Pancreas (tissue), 10 donors: ENCODE results near the gene ZNF638. TPM values are rescaled to one million over a fixed set of nuclear protein-coding genes. Genes with fewer than 3 reads are reported as not detected.

Experiments
- ATAC-seq, 4 donors: fragments of 200-7000 bp; cut with Tn5 transposase; one replicate each; pipeline versions ENCODE4 v1.8.0 to v1.9.1; 2020; ENCODE audit warnings: mild to moderate bottlenecking in 4 of 4, moderate library complexity in 4 of 4
- DNase-seq, 6 donors: peaks; one replicate each; pipeline ENCODE4 v3.0.0-alpha.2; 2020
- FAIRE-seq: peaks from 2 replicates; lab custom pipeline; 2012; peaks lifted over from hg19 to GRCh38; lab: Jason Lieb, UNC
- H3K27ac ChIP-seq, 4 donors: fragments of 200-600 bp; sonication (generic); 1 replicate in 3 of 4; 2 replicates in 1 of 4; pipeline versions ENCODE4 v1.5.0 to v1.8.0; 2020
- H3K27me3 ChIP-seq, 4 donors: fragments of 200-600 bp; one replicate each; pipeline ENCODE4 v1.8.0; 2021
- H3K36me3 ChIP-seq, 3 donors: fragments of 200-600 bp; sonication (generic) in 1 of 3; one replicate each; pipeline versions ENCODE4 v1.5.0 to v1.8.0; 2020 to 2021
- H3K4me1 ChIP-seq, 3 donors: fragments of 200-600 bp; one replicate each; pipeline ENCODE4 v1.8.0; 2021
- H3K4me3 ChIP-seq, 4 donors: fragments of 200-600 bp; sonication (generic) in 2 of 4; one replicate each; pipeline versions ENCODE4 v1.5.0 to v1.8.0; 2020 to 2021
- H3K9me3 ChIP-seq, 4 donors: fragments of 200-600 bp; one replicate each; pipeline ENCODE4 v1.8.0; 2021
- CTCF ChIP-seq, 4 donors: fragments of 200-600 bp; sonication (generic) in 3 of 4; IDR thresholded peaks; one replicate each; pipeline versions ENCODE4 v1.5.0 to v1.8.0; 2021; ENCODE audit warnings: antibody characterized with exemption in 4 of 4
- WGBS, 2 donors: extraction: QIAGEN DNeasy Blood & Tissue Kit; methylation state at CpG; one replicate each; pipeline ENCODE4 v1.1.7; 2013; 5-methylcytosine and 5-hydroxymethylcytosine counted together
- intact Hi-C, 3 donors: fragments of 100-400 bp; cut with DNase I; formaldehyde crosslinking; loops; one replicate each; pipeline versions ENCODE4 v1.11.1 to v1.14.2; 2022
- polyA plus RNA-seq, 2 donors: library from polyadenylated mRNA; stranded (reverse); fragments of 200-250 nt; gene quantifications; one replicate each; pipeline ENCODE4 v1.2.3, GENCODE V29; 2013
- total RNA-seq, 6 donors: library from RNA; stranded (reverse); fragmentation: NEBNext Ultra II Directional in 4 of 6; extraction: Animal tissue kit (Norgen Biotek cat#: 25700) in 4 of 6; gene quantifications; one replicate each; pipeline versions ENCODE4 v1.2.1 to v1.2.4, GENCODE V29; 2021 to 2023
- donor health status: healthy with polysubstance abuse.
- donor health status: DM: no; HTN: no; CAD: no; lungs with moderate emphysema.
- donor health status: DM: no; HTN: no; CAD: no.
- donor health status: control.
- donor health status: control.
- donor health status: Bipolar disorder and iron deficiency.
- donor health status: DM: yes; HTN: yes; CAD: no.
- donor health status: DM: no; HTN: no; CAD: no.
- donor health status: DM: no; HTN: no; CAD: no.
- donor health status: DM: yes; HTN: yes; CAD: no.

ZNF638 gene
- total and polyA plus RNA-seq, 8 donors: 35.4 to 117 (median 52.7) TPM

- H3K4me1 ChIP-seq: no peaks in the 10 kb centered on the region
- H3K36me3 ChIP-seq: no peaks in the 10 kb centered on the region
- H3K27me3 ChIP-seq: no peaks in the 10 kb centered on the region
- no peak for ATAC-seq
- no peak overlapping the region for H3K4me3 ChIP-seq
- no peak for TF ChIP-seq CTCF (IDR thresholded peaks at IDR 0.05)
- WGBS, 2 donors: 29 to 30% methylated on average over 11 of the region's 11 CpGs
- no peak overlapping the region for H3K27ac ChIP-seq
- FAIRE-seq: no peak
- H3K9me3 ChIP-seq: no peaks in the 10 kb centered on the region
- DNase-seq: no peak
- intact Hi-C loops: no loop called here
These were observed 133.8 kb downstream of the ZNF638 start for GRCh38 chr2:71465356-71465755.

- Histone ChIP-seq H3K4me3 (peak overlapping the region in 3 of 4 donors; percentile 45 to 66 (median 59)), H3K27me3 (no peaks in the 10 kb centered on the region), H3K36me3 (no peaks in the 10 kb centered on the region), H3K4me1 (no peaks in the 10 kb centered on the region), H3K9me3 (no peaks in the 10 kb centered on the region), H3K27ac (no peak overlapping the region)
- no peak for DNase-seq
- intact Hi-C loops: no loop called here
- FAIRE-seq: no peak
- no peak for ATAC-seq
- no peak for TF ChIP-seq CTCF (IDR thresholded peaks at IDR 0.05)
- 3 to 6% methylated on average over 23 of the region's 23 CpGs for WGBS, 2 donors
These were observed 134.3 kb downstream of the ZNF638 start for GRCh38 chr2:71465961-71466300.

GRCh38 chr2:71466301-71467179, 135.0 kb downstream of the ZNF638 start:
- H3K36me3 ChIP-seq: no peaks in the 10 kb centered on the region
- 1% methylated on average over 66 to 78 of the region's 78 CpGs for WGBS, 2 donors
- FAIRE-seq: no peak
- intact Hi-C loops: no loop called here
- peak; percentile 40 to 83 (median 75) for ATAC-seq
- peak in 1 of 6 donors; percentile 69 for DNase-seq
- no peaks in the 10 kb centered on the region for H3K4me1 ChIP-seq
- H3K4me3 ChIP-seq: peak overlapping the region; percentile 31 to 66 (median 52)
- TF ChIP-seq CTCF (IDR thresholded peaks at IDR 0.05): no peak
- no peaks in the 10 kb centered on the region for H3K27me3 ChIP-seq
- no peak overlapping the region for H3K27ac ChIP-seq
- H3K9me3 ChIP-seq: no peaks in the 10 kb centered on the region

- Histone ChIP-seq H3K9me3 (no peaks in the 10 kb centered on the region), H3K36me3 (no peaks in the 10 kb centered on the region), H3K27ac (no peak overlapping the region), H3K4me3 (peak overlapping the region in 3 of 4 donors; percentile 31 to 66 (median 45)), H3K4me1 (no peaks in the 10 kb centered on the region), H3K27me3 (no peaks in the 10 kb centered on the region)
- WGBS, 2 donors: 12 to 15% methylated on average over 7 of the region's 7 CpGs
- FAIRE-seq (no peak), DNase-seq (no peak), ATAC-seq (peak in 1 of 4 donors; percentile 39)
- no peak for TF ChIP-seq CTCF (IDR thresholded peaks at IDR 0.05)
- intact Hi-C loops: no loop called here
These were observed 135.7 kb downstream of the ZNF638 start for GRCh38 chr2:71467180-71467815.
